LNCAP (cell line): ENCODE data around the gene EXOC3L2.

ENCODE experiments used
- CTCF ChIP-seq: fragments of 450-650 bp; IDR thresholded peaks from 2 replicates; pipeline ENCODE4 v1.5.1; 2017; ENCODE audit warnings: mild to moderate bottlenecking

EXOC3L2 gene

GRCh38 chr19:45247136-45247535 lies 1.9 kb upstream of the EXOC3L2 start:
- no peak for TF ChIP-seq CTCF

- TF ChIP-seq CTCF: no peak
These were observed 619 bp upstream of the EXOC3L2 start for GRCh38 chr19:45245826-45246225.

GRCh38 chr19:45244133-45244794 lies 943 bp downstream of the EXOC3L2 start:
- TF ChIP-seq CTCF: no peak

- no peak for TF ChIP-seq CTCF
These were observed 2.0 kb downstream of the EXOC3L2 start for GRCh38 chr19:45243144-45243732.

GRCh38 chr19:45238556-45238955 lies 6.7 kb downstream of the EXOC3L2 start:
- no peak for TF ChIP-seq CTCF

GRCh38 chr19:45235485-45235884 lies 9.7 kb downstream of the EXOC3L2 start:
- no peak for TF ChIP-seq CTCF

GRCh38 chr19:45234089-45234869 lies 10.9 kb downstream of the EXOC3L2 start:
- TF ChIP-seq CTCF: no peak
